Panc1 (cell line): Measurements from ENCODE around the gene RNASEH2A. TPM values are rescaled to one million over a fixed set of nuclear protein-coding genes. Genes with fewer than 3 reads are reported as not detected.

Experiments used
- ATAC-seq: fragments of 200-7000 bp; cut with Tn5 transposase; 2 replicates; pipeline ENCODE4 v1.9.1; 2020; ENCODE audit warnings: mild to moderate bottlenecking, moderate library complexity
- BruUV-seq: library from RNA; stranded (reverse); fragments of 400-500 nt; replicated peaks from 2 replicates; lab custom pipeline; 2021; lab: Mats Ljungman, UMichigan
- CTCF ChIA-PET: fragments of 300-600 bp; sonication (Branson Sonifier 250); formaldehyde crosslinking; loops from one replicate; lab custom pipeline; 2022; ENCODE audit warnings: antibody characterized with exemption; lab: Charles Lee
- POLR2A ChIA-PET: fragments of 300-600 bp; sonication (Branson Sonifier 250); formaldehyde crosslinking; loops from one replicate; lab custom pipeline; 2022; ENCODE audit warnings: antibody characterized with exemption; lab: Charles Lee
- DNase-seq: peaks from one replicate; pipeline ENCODE4 v3.0.0-alpha.2; 2010; ENCODE audit warnings: low read depth, low spot score
- H3K27ac ChIP-seq: 2 replicates; pipeline ENCODE4 v1.5.1; 2011; ENCODE audit warnings: mild to moderate bottlenecking, low read length, inconsistent platforms
- H3K27me3 ChIP-seq: fragments of 200-500 bp; sonication (Bioruptor generic); 2 replicates; pipeline ENCODE4 v1.6.0; 2014; ENCODE audit warnings: low read length, inconsistent platforms; ENCODE audit not compliant: control insufficient read depth, insufficient read depth
- H3K36me3 ChIP-seq: fragments of 200-500 bp; sonication (Bioruptor generic); 2 replicates; pipeline ENCODE4 v1.5.1; 2014; ENCODE audit warnings: inconsistent platforms, mild to moderate bottlenecking, low read length, moderate library complexity; ENCODE audit not compliant: control insufficient read depth, insufficient read depth
- H3K4me1 ChIP-seq: 2 replicates; pipeline ENCODE4 v1.5.1; 2011; ENCODE audit warnings: inconsistent platforms, mild to moderate bottlenecking, low read length, moderate library complexity; ENCODE audit not compliant: control insufficient read depth, insufficient read depth
- H3K4me3 ChIP-seq, 2 experiments: 2 replicates each; pipeline ENCODE4 v1.5.1; 2011 to 2012; ENCODE audit warnings: low read depth in 2 of 2, low read length in 2 of 2, mild to moderate bottlenecking in 2 of 2, inconsistent platforms in 1 of 2, moderate library complexity in 1 of 2
- H3K9me3 ChIP-seq: fragments of 200-500 bp; sonication (Bioruptor generic); 2 replicates; pipeline ENCODE4 v1.5.1; 2014; ENCODE audit warnings: low read depth, mild to moderate bottlenecking, inconsistent platforms, low read length, moderate library complexity; ENCODE audit not compliant: control insufficient read depth, insufficient read depth
- CTCF ChIP-seq: fragments of 450-650 bp; IDR thresholded peaks from 2 replicates; pipeline ENCODE4 v1.5.1; 2017; ENCODE audit warnings: mild to moderate bottlenecking
- POLR2AphosphoS5 ChIP-seq: IDR thresholded peaks from 2 replicates; pipeline ENCODE4 v1.6.1; 2012; ENCODE audit warnings: mild to moderate bottlenecking, low read depth, low read length, moderate library complexity
- REST ChIP-seq, 2 experiments: IDR thresholded peaks; 2 replicates each; pipeline ENCODE4 v1.6.1; 2011 to 2012; ENCODE audit warnings: low read depth in 2 of 2, control low read depth in 1 of 2, low read length in 1 of 2, mild to moderate bottlenecking in 1 of 2, moderate library complexity in 1 of 2; ENCODE audit not compliant: insufficient read depth in 1 of 2
- SIN3A ChIP-seq: IDR thresholded peaks from 2 replicates; pipeline ENCODE4 v1.6.1; 2012; ENCODE audit warnings: low read depth, mild to moderate bottlenecking, low read length, moderate library complexity, borderline replicate concordance; ENCODE audit not compliant: insufficient read depth
- TCF7L2 ChIP-seq: IDR thresholded peaks from 2 replicates; pipeline ENCODE4 v1.6.1; 2011; ENCODE audit warnings: mild to moderate bottlenecking, low read depth, low read length, inconsistent platforms
- in situ Hi-C: cut with HindIII; loops from 2 replicates; pipeline ENCODE4 v1.10.0; 2016; ENCODE audit warnings: low sequenced_read_pairs, low pct_unique_long_range_greater_than_20kb
- intact Hi-C: fragments of 100-400 bp; cut with micrococcal nuclease; formaldehyde crosslinking; loops from one replicate; pipeline ENCODE4 v1.10.0; 2022; ENCODE audit not compliant: unreplicated experiment
- total RNA-seq: library from RNA; stranded (reverse); gene quantifications from one replicate; pipeline ENCODE4 v1.2.1, GENCODE V29; 2021; ENCODE audit not compliant: unreplicated experiment

RNASEH2A gene
- total RNA-seq, 1 experiment from 2014 or later: 44.9 TPM

GRCh38 chr19:12786141-12786870 is 20.1 kb upstream of the RNASEH2A start:
- ChIA-PET POLR2A (interaction anchor here (0.6 to 0.7 kb wide), 2 partner anchors 51 to 1060 kb away, joined by 3 to 8 read pairs; no protein-coding TSS in a partner anchor), CTCF (interaction anchor here (0.5 to 1.3 kb wide), 2 partner anchors 9 to 12 kb away, joined by 4 to 7 read pairs; no protein-coding TSS in a partner anchor)
- TF ChIP-seq POLR2AphosphoS5 (no peak; the same call in 1 of the 2 replicates), CTCF (no peak), SIN3A (no peak), TCF7L2 (no peak), REST (IDR thresholded peaks at IDR 0.05; ENCODE audit: insufficient read depth in 1 of 2, low read depth in 2 of 2, low read length in 1 of 2) (no peak)
- Histone ChIP-seq H3K9me3 (no peaks in the 10 kb centered on the region), H3K36me3 (no peaks in the 10 kb centered on the region), H3K4me3 (no peak overlapping the region), H3K27me3 (no peaks in the 10 kb centered on the region), H3K27ac (peak overlapping the region; percentile 99), H3K4me1 (peaks cover 59% of the 10 kb centered on the region)
- DNase-seq (no peak), ATAC-seq (no peak)
- intact Hi-C loops (no loop called here), in situ Hi-C loops (no loop called here)
- no TSS peak for BruUV-seq

GRCh38 chr19:12786952-12787351 is 19.4 kb upstream of the RNASEH2A start:
- CTCF ChIA-PET: interaction anchor here (1.3 kb wide), 1 partner anchor 9 kb away, joined by 4 read pairs; no protein-coding TSS in a partner anchor
- intact Hi-C loops (no loop called here), in situ Hi-C loops (no loop called here)
- Histone ChIP-seq H3K9me3 (no peaks in the 10 kb centered on the region), H3K4me1 (peaks cover 58% of the 10 kb centered on the region), H3K36me3 (no peaks in the 10 kb centered on the region; the same call in 1 of the 2 replicates), H3K27me3 (no peaks in the 10 kb centered on the region), H3K27ac (peak overlapping the region; percentile 99), H3K4me3 (no peak overlapping the region)
- POLR2A ChIA-PET: interaction anchor here (0.6 kb wide), 2 partner anchors 52 to 1742 kb away, joined by 3 to 8 read pairs; no protein-coding TSS in a partner anchor
- BruUV-seq: no TSS peak
- DNase-seq (no peak), ATAC-seq (no peak)
- TF ChIP-seq REST (IDR thresholded peaks at IDR 0.05; ENCODE audit: insufficient read depth in 1 of 2, low read depth in 2 of 2, low read length in 1 of 2): no peak
- no peak for TF ChIP-seq CTCF
- no peak for TF ChIP-seq TCF7L2
- TF ChIP-seq SIN3A: no peak
- no peak for TF ChIP-seq POLR2AphosphoS5
